NT2/D1 (cell line): Measurements from ENCODE around the gene TMED1.

ENCODE experiments used
- DNase-seq: peaks from one replicate; pipeline ENCODE4 v3.0.0-alpha.2; 2011; ENCODE audit warnings: low read depth, low spot score
- H3K27me3 ChIP-seq: 2 replicates; pipeline ENCODE4 v1.6.0; 2011; ENCODE audit warnings: mild to moderate bottlenecking; ENCODE audit not compliant: insufficient read length, insufficient read depth
- H3K36me3 ChIP-seq: 2 replicates; pipeline ENCODE4 v1.6.1; 2011; ENCODE audit warnings: mild to moderate bottlenecking, low read length, mixed read lengths; ENCODE audit not compliant: insufficient read depth, insufficient read length
- H3K4me1 ChIP-seq: 2 replicates; pipeline ENCODE4 v1.5.1; 2011; ENCODE audit not compliant: insufficient read depth, insufficient read length
- H3K4me3 ChIP-seq: 2 replicates; pipeline ENCODE4 v1.5.1; 2011; ENCODE audit warnings: low read depth; ENCODE audit not compliant: insufficient read length
- H3K9ac ChIP-seq: 2 replicates; pipeline ENCODE4 v1.6.0; 2011; ENCODE audit warnings: low read depth; ENCODE audit not compliant: insufficient read length
- H3K9me3 ChIP-seq: 2 replicates; pipeline ENCODE4 v1.5.1; 2011; ENCODE audit warnings: mild to moderate bottlenecking, low read length; ENCODE audit not compliant: insufficient read depth
- SUZ12 ChIP-seq: IDR thresholded peaks from 2 replicates; pipeline ENCODE4 v1.6.1; 2011; ENCODE audit not compliant: insufficient read length, insufficient read depth; ENCODE audit errors: extremely low read depth
- YY1 ChIP-seq: IDR thresholded peaks from 2 replicates; pipeline ENCODE4 v1.6.1; 2011; ENCODE audit not compliant: insufficient read length, insufficient read depth
- ZNF274 ChIP-seq: IDR thresholded peaks from 2 replicates; pipeline ENCODE4 v1.6.1; 2011; ENCODE audit warnings: mild to moderate bottlenecking, low read depth, low read length

The TMED1 gene

GRCh38 chr19:10828981-10829821 is 6.8 kb downstream of the TMED1 start:
- peaks cover 7% of the 10 kb centered on the region for H3K4me1 ChIP-seq
- H3K9ac ChIP-seq: no peak overlapping the region
- TF ChIP-seq YY1: no peak
- no peak for TF ChIP-seq ZNF274
- TF ChIP-seq SUZ12: no peak
- H3K36me3 ChIP-seq: peaks cover 84% of the 10 kb centered on the region
- DNase-seq: no peak
- H3K4me3 ChIP-seq: no peak overlapping the region
- H3K27me3 ChIP-seq: no peaks in the 10 kb centered on the region
- no peaks in the 10 kb centered on the region for H3K9me3 ChIP-seq

DNA sequence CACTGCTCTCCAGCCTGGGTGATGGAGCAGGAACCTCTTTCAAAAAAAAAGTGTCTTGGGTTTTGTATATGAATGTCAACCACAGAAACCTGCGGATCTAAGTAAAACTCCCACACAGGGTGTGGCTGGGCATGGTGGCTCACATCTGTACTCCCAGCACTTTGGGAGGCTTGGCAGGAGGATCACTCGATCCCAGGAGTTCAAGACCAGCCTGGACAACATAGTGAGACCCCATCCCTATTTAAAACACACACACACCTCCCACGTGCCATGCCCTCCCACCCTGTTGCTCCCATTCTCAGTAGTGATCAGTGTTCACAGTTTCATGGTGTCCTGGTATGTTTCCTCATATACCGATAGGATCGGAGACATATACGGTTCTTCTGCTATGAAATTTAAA is 9.2 kb downstream of the TMED1 start:
- no peak for DNase-seq
- Histone ChIP-seq H3K9me3 (no peaks in the 10 kb centered on the region), H3K27me3 (no peaks in the 10 kb centered on the region), H3K9ac (no peak overlapping the region), H3K4me1 (peaks cover 5% of the 10 kb centered on the region), H3K36me3 (peaks cover 75% of the 10 kb centered on the region), H3K4me3 (no peak overlapping the region)
- TF ChIP-seq ZNF274 (no peak), SUZ12 (no peak), YY1 (no peak)

DNA sequence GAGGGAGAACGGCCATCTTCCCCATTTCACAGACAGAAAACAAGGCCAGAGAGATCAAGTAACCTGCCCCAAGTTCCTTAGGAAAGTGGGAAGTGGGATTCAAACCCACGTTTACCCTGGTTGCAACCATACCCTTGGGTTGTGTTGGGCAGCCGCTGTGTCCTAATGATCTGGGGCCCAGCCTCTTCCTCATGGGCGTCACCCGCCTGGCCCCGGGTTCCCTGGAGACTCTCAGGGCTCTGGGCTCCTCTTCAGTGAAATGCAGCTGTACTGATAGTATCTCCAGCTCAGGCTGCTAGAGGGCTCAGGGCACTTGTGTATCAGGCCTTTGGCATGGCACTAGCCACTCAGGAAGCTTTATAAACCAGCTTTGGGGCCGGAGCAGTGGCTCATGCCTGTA is 9.8 kb downstream of the TMED1 start:
- DNase-seq: no peak
- Histone ChIP-seq H3K36me3 (peaks cover 75% of the 10 kb centered on the region), H3K9me3 (no peaks in the 10 kb centered on the region), H3K9ac (no peak overlapping the region), H3K4me1 (peaks cover 5% of the 10 kb centered on the region), H3K27me3 (no peaks in the 10 kb centered on the region), H3K4me3 (no peak overlapping the region)
- TF ChIP-seq ZNF274: no peak
- TF ChIP-seq YY1: no peak
- no peak for TF ChIP-seq SUZ12

GRCh38 chr19:10823690-10824089 is 12.3 kb downstream of the TMED1 start:
- no peaks in the 10 kb centered on the region for H3K27me3 ChIP-seq
- H3K4me1 ChIP-seq: no peaks in the 10 kb centered on the region
- no peak overlapping the region for H3K9ac ChIP-seq
- no peak for TF ChIP-seq ZNF274
- TF ChIP-seq YY1: no peak
- TF ChIP-seq SUZ12: no peak
- H3K9me3 ChIP-seq: no peaks in the 10 kb centered on the region
- H3K4me3 ChIP-seq: no peak overlapping the region
- no peak for DNase-seq
- H3K36me3 ChIP-seq: peaks cover 73% of the 10 kb centered on the region

- no peak for DNase-seq
- TF ChIP-seq YY1 (no peak), ZNF274 (no peak)
- H3K9me3 ChIP-seq: no peaks in the 10 kb centered on the region
- no peak overlapping the region for H3K9ac ChIP-seq
- H3K36me3 ChIP-seq: peaks cover 77% of the 10 kb centered on the region
- no peak overlapping the region for H3K4me3 ChIP-seq
- H3K4me1 ChIP-seq: peaks cover 5% of the 10 kb centered on the region
- H3K27me3 ChIP-seq: no peaks in the 10 kb centered on the region
These were observed 15.8 kb downstream of the TMED1 start for GRCh38 chr19:10820173-10820572.

GRCh38 chr19:10819124-10820060 is 16.6 kb downstream of the TMED1 start:
- H3K27me3 ChIP-seq: no peaks in the 10 kb centered on the region
- no peaks in the 10 kb centered on the region for H3K9me3 ChIP-seq
- no peak overlapping the region for H3K9ac ChIP-seq
- no peak overlapping the region for H3K4me3 ChIP-seq
- DNase-seq: no peak
- H3K4me1 ChIP-seq: peaks cover 5% of the 10 kb centered on the region
- TF ChIP-seq ZNF274 (no peak), YY1 (no peak), SUZ12 (no peak)
- H3K36me3 ChIP-seq: peaks cover 77% of the 10 kb centered on the region
